Smooth muscle cell of the umbilical artery (primary cell): ENCODE results near the gene KLF9. TPM values are rescaled to one million over a fixed set of nuclear protein-coding genes. Genes with fewer than 3 reads are reported as not detected.

ENCODE experiments used
- total RNA-seq: library from RNA; depleted of rRNA; stranded (reverse); fragments of >200 nt; gene quantifications from 2 replicates; pipeline ENCODE4 v1.2.3, GENCODE V29; 2014

KLF9 gene
- total RNA-seq: 17.2 and 27.9 TPM in 2 replicates

GRCh38 chr9:70413799-70414775 is at the start of gene KLF9:
TSS of gene KLF9 (minus strand) at chr9:70414657. CDS start at chr9:70413363, 1,294 bp downstream.

Other genes starting within 250 kb of the KLF9 start
- 25.2 and 57.9 TPM in 2 replicates for gene SMC5, start 155.7 kb downstream of the KLF9 start, total RNA-seq